ENCODE data around the gene TM4SF20.
"Not testable (repeated sequence)": the region's sequence is repeated elsewhere in the genome, so short reads cannot be mapped to it uniquely, and the experiment has no call there.

Gene TM4SF20

GRCh38 chr2:227398684-227399670 is 19.9 kb upstream of the TM4SF20 start:
- no peak overlapping the region for H3K9ac ChIP-seq (ENCODE audit: low read depth in 1 of 2, low read length in 2 of 2)
- H3K9me3 ChIP-seq (ENCODE audit: control insufficient read depth in 1 of 2, low read length in 2 of 2): no peaks in the 10 kb centered on the region
- H3K27ac ChIP-seq (ENCODE audit: low read depth, low read length): no peak overlapping the region
- no peak overlapping the region for H3K4me3 ChIP-seq (ENCODE audit: low read depth in 1 of 2, low read length in 2 of 2)
- H3K4me1 ChIP-seq (ENCODE audit: control insufficient read depth in 1 of 2, insufficient read depth in 2 of 2, low read length in 2 of 2): peaks cover 28 to 36% of the 10 kb centered on the region in 2 donors
- no peaks in the 10 kb centered on the region for H3K36me3 ChIP-seq (ENCODE audit: control insufficient read depth in 1 of 2, insufficient read depth in 2 of 2, low read length in 2 of 2)
- no peaks in the 10 kb centered on the region for H3K27me3 ChIP-seq (ENCODE audit: control insufficient read depth in 1 of 2, insufficient read depth in 2 of 2, low read length in 2 of 2)

DNA sequence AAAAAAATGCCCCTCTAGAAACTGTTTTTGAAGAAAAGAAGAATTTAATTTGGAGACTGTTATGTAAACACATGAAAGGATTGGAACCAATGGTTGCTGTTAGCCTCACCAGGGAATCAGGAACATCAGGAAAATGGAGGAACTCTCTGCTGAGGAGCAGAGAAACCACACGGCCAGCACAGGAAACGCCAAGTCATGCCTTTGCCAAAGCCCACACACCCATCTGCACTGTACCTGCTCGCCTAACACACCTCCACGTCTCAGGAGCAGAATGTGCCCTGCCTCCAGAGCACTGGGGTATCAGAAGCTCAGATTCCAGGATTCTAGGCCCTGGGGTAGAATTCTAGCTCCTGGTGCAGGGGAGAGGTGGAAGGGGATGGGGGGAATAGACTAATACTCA is 18.5 kb upstream of the TM4SF20 start:
- H3K9ac ChIP-seq (ENCODE audit: low read depth in 1 of 2, low read length in 2 of 2): no peak overlapping the region
- H3K4me3 ChIP-seq (ENCODE audit: low read depth in 1 of 2, low read length in 2 of 2): no peak overlapping the region
- H3K27me3 ChIP-seq (ENCODE audit: control insufficient read depth in 1 of 2, insufficient read depth in 2 of 2, low read length in 2 of 2): no peaks in the 10 kb centered on the region
- H3K36me3 ChIP-seq (ENCODE audit: control insufficient read depth in 1 of 2, insufficient read depth in 2 of 2, low read length in 2 of 2): no peaks in the 10 kb centered on the region
- no peaks in the 10 kb centered on the region for H3K9me3 ChIP-seq (ENCODE audit: control insufficient read depth in 1 of 2, low read length in 2 of 2)
- no peak overlapping the region for H3K27ac ChIP-seq (ENCODE audit: low read depth, low read length)
- H3K4me1 ChIP-seq (ENCODE audit: control insufficient read depth in 1 of 2, insufficient read depth in 2 of 2, low read length in 2 of 2): peaks cover 28 to 36% of the 10 kb centered on the region in 2 donors

GRCh38 chr2:227395556-227395955 is 16.4 kb upstream of the TM4SF20 start:
- H3K27ac ChIP-seq (ENCODE audit: low read depth, low read length): peak overlapping the region; percentile 53
- no peaks in the 10 kb centered on the region for H3K9me3 ChIP-seq (ENCODE audit: control insufficient read depth in 1 of 2, low read length in 2 of 2)
- H3K4me3 ChIP-seq (ENCODE audit: low read depth in 1 of 2, low read length in 2 of 2): no peak overlapping the region
- H3K36me3 ChIP-seq (ENCODE audit: control insufficient read depth in 1 of 2, insufficient read depth in 2 of 2, low read length in 2 of 2): no peaks in the 10 kb centered on the region
- H3K9ac ChIP-seq (ENCODE audit: low read depth in 1 of 2, low read length in 2 of 2): peak overlapping the region in 1 of 2 donors; percentile 24
- H3K27me3 ChIP-seq (ENCODE audit: control insufficient read depth in 1 of 2, insufficient read depth in 2 of 2, low read length in 2 of 2): no peaks in the 10 kb centered on the region
- peaks cover 20 to 32% of the 10 kb centered on the region in 2 donors for H3K4me1 ChIP-seq (ENCODE audit: control insufficient read depth in 1 of 2, insufficient read depth in 2 of 2, low read length in 2 of 2)

- H3K4me1 ChIP-seq (ENCODE audit: control insufficient read depth in 1 of 2, insufficient read depth in 2 of 2, low read length in 2 of 2): peaks cover 17 to 32% of the 10 kb centered on the region in 2 donors
- H3K27ac ChIP-seq (ENCODE audit: low read depth, low read length): no peak overlapping the region
- no peaks in the 10 kb centered on the region for H3K27me3 ChIP-seq (ENCODE audit: control insufficient read depth in 1 of 2, insufficient read depth in 2 of 2, low read length in 2 of 2)
- no peaks in the 10 kb centered on the region for H3K9me3 ChIP-seq (ENCODE audit: control insufficient read depth in 1 of 2, low read length in 2 of 2)
- H3K4me3 ChIP-seq (ENCODE audit: low read depth in 1 of 2, low read length in 2 of 2): no peak overlapping the region
- H3K9ac ChIP-seq (ENCODE audit: low read depth in 1 of 2, low read length in 2 of 2): no peak overlapping the region
- H3K36me3 ChIP-seq (ENCODE audit: control insufficient read depth in 1 of 2, insufficient read depth in 2 of 2, low read length in 2 of 2): no peaks in the 10 kb centered on the region
Observed at GRCh38 chr2:227394401-227394800, 15.3 kb upstream of the TM4SF20 start.

DNA sequence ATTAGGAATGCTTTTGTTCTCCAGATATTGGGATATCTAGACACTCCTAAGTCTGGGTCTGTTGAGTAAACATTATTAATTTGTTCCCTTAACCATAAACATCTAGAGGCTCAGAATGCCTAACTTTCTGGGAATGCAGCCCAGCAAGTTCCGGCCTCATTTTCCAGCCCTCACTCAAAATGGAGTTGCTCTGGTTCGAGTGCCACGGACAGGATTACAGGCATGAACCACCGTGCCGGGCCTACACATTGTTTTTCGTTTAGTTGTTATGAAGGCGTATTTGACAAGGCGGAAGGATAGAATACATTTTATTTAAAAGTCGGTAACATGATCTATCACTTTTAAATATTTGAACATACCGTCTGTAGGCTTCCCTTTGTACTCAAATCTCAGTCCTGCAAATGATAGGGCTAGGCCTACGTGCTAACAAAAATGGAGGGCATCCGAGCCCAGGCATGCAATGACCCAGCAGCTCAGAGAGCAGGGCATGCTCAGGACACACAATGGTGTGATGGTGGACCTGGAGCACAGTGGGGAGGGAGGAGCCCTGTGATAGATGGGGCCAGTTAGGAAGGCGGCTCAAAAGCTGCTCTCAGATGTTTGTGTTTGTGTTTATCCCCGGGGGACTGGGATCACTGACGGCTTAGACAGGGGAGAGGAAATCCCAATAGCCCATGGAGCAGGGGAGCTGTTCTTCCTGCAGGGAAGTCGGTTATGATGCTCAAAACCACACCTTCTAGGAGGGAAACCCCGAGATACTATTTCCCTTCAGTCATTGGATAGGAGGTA is 11.6 kb upstream of the TM4SF20 start:
- Histone ChIP-seq H3K27ac (ENCODE audit: low read depth, low read length) (no peak overlapping the region), H3K4me3 (ENCODE audit: low read depth in 1 of 2, low read length in 2 of 2) (no peak overlapping the region), H3K4me1 (ENCODE audit: control insufficient read depth in 1 of 2, insufficient read depth in 2 of 2, low read length in 2 of 2) (peaks cover 0 to 13% of the 10 kb centered on the region in 2 donors), H3K9ac (ENCODE audit: low read depth in 1 of 2, low read length in 2 of 2) (no peak overlapping the region), H3K9me3 (ENCODE audit: control insufficient read depth in 1 of 2, low read length in 2 of 2) (no peaks in the 10 kb centered on the region), H3K36me3 (ENCODE audit: control insufficient read depth in 1 of 2, insufficient read depth in 2 of 2, low read length in 2 of 2) (no peaks in the 10 kb centered on the region), H3K27me3 (ENCODE audit: control insufficient read depth in 1 of 2, insufficient read depth in 2 of 2, low read length in 2 of 2) (no peaks in the 10 kb centered on the region)

- Histone ChIP-seq H3K4me1 (ENCODE audit: control insufficient read depth in 1 of 2, insufficient read depth in 2 of 2, low read length in 2 of 2) (peaks cover 5 to 9% of the 10 kb centered on the region in 2 donors), H3K27ac (ENCODE audit: low read depth, low read length) (no peak overlapping the region), H3K36me3 (ENCODE audit: control insufficient read depth in 1 of 2, insufficient read depth in 2 of 2, low read length in 2 of 2) (no peaks in the 10 kb centered on the region), H3K9ac (ENCODE audit: low read depth in 1 of 2, low read length in 2 of 2) (no peak overlapping the region), H3K27me3 (ENCODE audit: control insufficient read depth in 1 of 2, insufficient read depth in 2 of 2, low read length in 2 of 2) (no peaks in the 10 kb centered on the region), H3K4me3 (ENCODE audit: low read depth in 1 of 2, low read length in 2 of 2) (no peak overlapping the region), H3K9me3 (ENCODE audit: control insufficient read depth in 1 of 2, low read length in 2 of 2) (no peaks in the 10 kb centered on the region)
Observed at GRCh38 chr2:227389661-227390060, 10.6 kb upstream of the TM4SF20 start.

GRCh38 chr2:227389231-227389630 is 10.1 kb upstream of the TM4SF20 start:
- Histone ChIP-seq H3K4me3 (ENCODE audit: low read depth in 1 of 2, low read length in 2 of 2) (no peak overlapping the region), H3K36me3 (ENCODE audit: control insufficient read depth in 1 of 2, insufficient read depth in 2 of 2, low read length in 2 of 2) (no peaks in the 10 kb centered on the region), H3K4me1 (ENCODE audit: control insufficient read depth in 1 of 2, insufficient read depth in 2 of 2, low read length in 2 of 2) (peaks cover 5 to 8% of the 10 kb centered on the region in 2 donors), H3K27me3 (ENCODE audit: control insufficient read depth in 1 of 2, insufficient read depth in 2 of 2, low read length in 2 of 2) (no peaks in the 10 kb centered on the region), H3K27ac (ENCODE audit: low read depth, low read length) (no peak overlapping the region), H3K9me3 (ENCODE audit: control insufficient read depth in 1 of 2, low read length in 2 of 2) (no peaks in the 10 kb centered on the region), H3K9ac (ENCODE audit: low read depth in 1 of 2, low read length in 2 of 2) (no peak overlapping the region)

GRCh38 chr2:227388537-227389011 is 9.5 kb upstream of the TM4SF20 start:
- Histone ChIP-seq H3K9ac (ENCODE audit: low read depth in 1 of 2, low read length in 2 of 2) (no peak overlapping the region), H3K9me3 (ENCODE audit: control insufficient read depth in 1 of 2, low read length in 2 of 2) (no peaks in the 10 kb centered on the region), H3K4me1 (ENCODE audit: control insufficient read depth in 1 of 2, insufficient read depth in 2 of 2, low read length in 2 of 2) (peaks cover 10 to 14% of the 10 kb centered on the region in 2 donors), H3K27ac (ENCODE audit: low read depth, low read length) (no peak overlapping the region), H3K4me3 (ENCODE audit: low read depth in 1 of 2, low read length in 2 of 2) (no peak overlapping the region), H3K36me3 (ENCODE audit: control insufficient read depth in 1 of 2, insufficient read depth in 2 of 2, low read length in 2 of 2) (no peaks in the 10 kb centered on the region), H3K27me3 (ENCODE audit: control insufficient read depth in 1 of 2, insufficient read depth in 2 of 2, low read length in 2 of 2) (no peaks in the 10 kb centered on the region)

DNA sequence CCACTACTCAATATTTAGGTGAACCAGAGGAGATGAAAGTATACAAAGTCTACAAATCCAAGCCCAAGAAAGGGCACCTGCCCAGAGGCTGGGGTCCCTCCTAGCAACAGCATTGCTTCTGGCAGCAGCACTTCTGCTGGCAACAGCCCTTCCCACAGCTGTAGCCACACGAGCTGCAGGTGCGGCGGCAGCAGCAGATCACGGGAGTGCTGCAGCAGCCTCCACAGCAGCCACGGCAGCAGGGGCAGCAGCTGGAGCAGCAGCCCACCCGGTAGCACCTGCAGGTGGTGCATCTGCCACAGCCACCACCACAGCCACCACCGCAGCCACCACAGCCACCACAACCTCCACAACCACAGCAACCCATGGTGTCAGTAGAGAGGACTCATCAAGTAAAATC is 8.5 kb upstream of the TM4SF20 start, which contains the start of gene SCYGR1:
Gene SCYGR1 (minus strand): TSS at position 367 of the 400 bp plus-strand sequence. CDS start 0 bp downstream, at position 367.
- H3K27ac ChIP-seq (ENCODE audit: low read depth, low read length); H3K9ac ChIP-seq (ENCODE audit: low read depth in 1 of 2, low read length in 2 of 2); H3K4me3 ChIP-seq (ENCODE audit: low read depth in 1 of 2, low read length in 2 of 2); H3K9me3 ChIP-seq (ENCODE audit: control insufficient read depth in 1 of 2, low read length in 2 of 2); H3K36me3 ChIP-seq (ENCODE audit: control insufficient read depth in 1 of 2, insufficient read depth in 2 of 2, low read length in 2 of 2); H3K27me3 ChIP-seq (ENCODE audit: control insufficient read depth in 1 of 2, insufficient read depth in 2 of 2, low read length in 2 of 2): not testable (repeated sequence)
- peaks cover 11 to 16% of the 10 kb centered on the region in 2 donors for H3K4me1 ChIP-seq (ENCODE audit: control insufficient read depth in 1 of 2, insufficient read depth in 2 of 2, low read length in 2 of 2)

DNA sequence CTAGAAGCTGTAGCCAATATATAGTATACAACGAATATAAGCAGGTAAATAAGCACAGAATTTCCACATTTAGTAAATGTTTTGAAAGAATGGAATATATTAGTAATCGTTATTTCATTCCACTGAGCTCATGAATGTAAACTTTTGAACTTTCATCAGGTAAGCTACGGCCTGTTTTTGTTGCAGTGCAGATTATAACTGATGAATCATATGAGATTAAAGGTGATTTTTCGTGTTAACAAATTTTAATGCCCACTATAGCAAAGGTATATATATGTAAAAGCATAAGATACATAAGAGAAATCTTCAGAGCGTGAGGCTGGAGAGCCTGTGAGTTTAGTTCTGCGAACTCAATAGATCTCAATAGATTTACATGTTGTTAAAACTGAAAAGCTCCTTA is 7.5 kb upstream of the TM4SF20 start:
- Histone ChIP-seq H3K4me1 (ENCODE audit: control insufficient read depth in 1 of 2, insufficient read depth in 2 of 2, low read length in 2 of 2) (peaks cover 11 to 16% of the 10 kb centered on the region in 2 donors), H3K4me3 (ENCODE audit: low read depth in 1 of 2, low read length in 2 of 2) (no peak overlapping the region), H3K9me3 (ENCODE audit: control insufficient read depth in 1 of 2, low read length in 2 of 2) (no peaks in the 10 kb centered on the region), H3K27me3 (ENCODE audit: control insufficient read depth in 1 of 2, insufficient read depth in 2 of 2, low read length in 2 of 2) (no peaks in the 10 kb centered on the region), H3K9ac (ENCODE audit: low read depth in 1 of 2, low read length in 2 of 2) (no peak overlapping the region), H3K36me3 (ENCODE audit: control insufficient read depth in 1 of 2, insufficient read depth in 2 of 2, low read length in 2 of 2) (no peaks in the 10 kb centered on the region), H3K27ac (ENCODE audit: low read depth, low read length) (no peak overlapping the region)

Measured in duodenal mucosa (tissue), 2 donors.